Liver (tissue), 9 donors: Measurements from ENCODE around the gene RIT1. TPM values are rescaled to one million over a fixed set of nuclear protein-coding genes. Genes with fewer than 3 reads are reported as not detected.

Experiments
- DNase-seq: peaks from one replicate; pipeline ENCODE4 v3.0.0-alpha.2; 2017; ENCODE audit warnings: low spot score
- H3K27ac ChIP-seq, 2 donors: one replicate each; pipeline ENCODE4 v1.7.0; 2013; ENCODE audit warnings: inconsistent platforms in 2 of 2, low read length in 2 of 2, control low read depth in 1 of 2, low read depth in 1 of 2, mild to moderate bottlenecking in 1 of 2
- H3K27me3 ChIP-seq, 4 donors: one replicate each; pipeline versions ENCODE4 v1.6.1 to v1.7.0; 2013; ENCODE audit warnings: low read length in 3 of 4, inconsistent platforms in 1 of 4, mild to moderate bottlenecking in 1 of 4, moderate library complexity in 1 of 4; ENCODE audit not compliant: control insufficient read depth in 4 of 4, insufficient read depth in 4 of 4
- H3K36me3 ChIP-seq, 4 donors: one replicate each; pipeline versions ENCODE4 v1.6.1 to v1.7.0; 2013; ENCODE audit warnings: low read length in 3 of 4, mild to moderate bottlenecking in 3 of 4, low read depth in 1 of 4, moderate library complexity in 1 of 4; ENCODE audit not compliant: control insufficient read depth in 4 of 4, insufficient read depth in 3 of 4
- H3K4me1 ChIP-seq, 4 donors: one replicate each; pipeline versions ENCODE4 v1.6.1 to v1.7.0; 2013; ENCODE audit warnings: low read length in 3 of 4, mild to moderate bottlenecking in 3 of 4, moderate library complexity in 1 of 4; ENCODE audit not compliant: control insufficient read depth in 4 of 4, insufficient read depth in 4 of 4
- H3K4me3 ChIP-seq, 3 donors: one replicate each; pipeline versions ENCODE4 v1.6.1 to v1.7.0; 2013; ENCODE audit warnings: low read length in 3 of 3, control low read depth in 1 of 3, low read depth in 1 of 3, mild to moderate bottlenecking in 1 of 3
- H3K9ac ChIP-seq, 2 donors: one replicate each; pipeline ENCODE4 v1.7.0; 2013; ENCODE audit warnings: low read length in 2 of 2, mild to moderate bottlenecking in 2 of 2, moderate library complexity in 2 of 2, control low read depth in 1 of 2, low read depth in 1 of 2
- H3K9me3 ChIP-seq, 4 donors: one replicate each; pipeline versions ENCODE4 v1.6.1 to v1.7.0; 2013; ENCODE audit warnings: low read length in 3 of 4; ENCODE audit not compliant: control insufficient read depth in 4 of 4
- ATF3 ChIP-seq: IDR thresholded peaks from 2 replicates; pipeline ENCODE4 v1.6.1; 2016; ENCODE audit warnings: antibody characterized with exemption
- EGR1 ChIP-seq, 2 donors: IDR thresholded peaks; 2 replicates each; pipeline ENCODE4 v1.6.1; 2016 to 2018; ENCODE audit warnings: antibody characterized with exemption in 2 of 2, low read depth in 2 of 2
- FOXA1 ChIP-seq: IDR thresholded peaks from 2 replicates; pipeline ENCODE4 v1.6.1; 2016; ENCODE audit warnings: antibody characterized with exemption
- FOXA2 ChIP-seq: IDR thresholded peaks from 2 replicates; pipeline ENCODE4 v1.6.1; 2016; ENCODE audit warnings: antibody characterized with exemption
- GABPA ChIP-seq, 2 donors: IDR thresholded peaks in 1 of 2; conservative IDR thresholded peaks in 1 of 2; 2 replicates each; pipeline ENCODE4 v1.6.1; 2016; ENCODE audit warnings: antibody characterized with exemption in 2 of 2, mild to moderate bottlenecking in 1 of 2, moderate library complexity in 1 of 2
- HNF4G ChIP-seq: IDR thresholded peaks from 2 replicates; pipeline ENCODE4 v1.6.1; 2016; ENCODE audit warnings: antibody characterized with exemption
- NR2F2 ChIP-seq: IDR thresholded peaks from 2 replicates; pipeline ENCODE4 v1.6.1; 2016; ENCODE audit warnings: antibody characterized with exemption
- RAD21 ChIP-seq, 2 donors: IDR thresholded peaks; 2 replicates each; pipeline ENCODE4 v1.6.1; 2016; ENCODE audit warnings: antibody characterized with exemption in 2 of 2, mild to moderate bottlenecking in 2 of 2
- REST ChIP-seq: IDR thresholded peaks from 2 replicates; pipeline ENCODE4 v1.6.1; 2016; ENCODE audit warnings: antibody characterized with exemption, mild to moderate bottlenecking
- RXRA ChIP-seq, 2 donors: IDR thresholded peaks; 2 replicates each; pipeline ENCODE4 v1.6.1; 2017 to 2018; ENCODE audit warnings: antibody characterized with exemption in 2 of 2, mild to moderate bottlenecking in 1 of 2
- SP1 ChIP-seq: IDR thresholded peaks from 2 replicates; pipeline ENCODE4 v1.6.1; 2018; ENCODE audit warnings: antibody characterized with exemption, mild to moderate bottlenecking
- TAF1 ChIP-seq: conservative IDR thresholded peaks from 2 replicates; pipeline ENCODE4 v1.6.1; 2016; ENCODE audit warnings: antibody characterized with exemption, mild to moderate bottlenecking
- YY1 ChIP-seq: IDR thresholded peaks from 2 replicates; pipeline ENCODE4 v1.6.1; 2016; ENCODE audit warnings: antibody characterized with exemption, mild to moderate bottlenecking
- WGBS: extraction: QIAGEN DNeasy Blood & Tissue Kit; methylation state at CpG from one replicate; pipeline ENCODE4 v1.1.7; 2013; 5-methylcytosine and 5-hydroxymethylcytosine counted together
- polyA plus RNA-seq, 2 donors: library from polyadenylated mRNA; stranded (reverse) in 1 of 2; unstranded in 1 of 2; fragments of 200-250 nt in 1 of 2; fragments of >200 nt in 1 of 2; fragmentation: Nextera tagmentation in 1 of 2; extraction: Ambion mirVana in 1 of 2; gene quantifications; one replicate each; pipeline versions ENCODE4 v1.2.1 to v1.2.3, GENCODE V29; 2013 to 2015
- total RNA-seq, 2 donors: library from RNA; depleted of rRNA; stranded (reverse); fragments of >200 nt; gene quantifications; one replicate each; pipeline ENCODE4 v1.2.3, GENCODE V29; 2014
- TF ChIP-seq, protein P1 (sequence below): IDR thresholded peaks from 2 replicates; pipeline ENCODE4 v1.6.1; 2016; ENCODE audit warnings: antibody characterized with exemption
- TF ChIP-seq, protein P2 (sequence below): IDR thresholded peaks from 2 replicates; pipeline ENCODE4 v1.6.1; 2016; ENCODE audit warnings: antibody characterized with exemption
- TF ChIP-seq, protein P3 (sequence below): fragments of 150-350 bp; IDR thresholded peaks from 2 replicates; pipeline ENCODE4 v1.5.1; 2017; ENCODE audit warnings: improper control_type of control experiment, low read depth, low read length; ENCODE audit not compliant: missing input control
- donor health status: healthy.
- donor health status: healthy.
- donor health status: healthy.
- donor health status: healthy.
- donor health status: healthy.

The RIT1 gene
- total and polyA plus RNA-seq, 4 donors, result 3.1 to 14.3 (median 8.1) TPM

DNA sequence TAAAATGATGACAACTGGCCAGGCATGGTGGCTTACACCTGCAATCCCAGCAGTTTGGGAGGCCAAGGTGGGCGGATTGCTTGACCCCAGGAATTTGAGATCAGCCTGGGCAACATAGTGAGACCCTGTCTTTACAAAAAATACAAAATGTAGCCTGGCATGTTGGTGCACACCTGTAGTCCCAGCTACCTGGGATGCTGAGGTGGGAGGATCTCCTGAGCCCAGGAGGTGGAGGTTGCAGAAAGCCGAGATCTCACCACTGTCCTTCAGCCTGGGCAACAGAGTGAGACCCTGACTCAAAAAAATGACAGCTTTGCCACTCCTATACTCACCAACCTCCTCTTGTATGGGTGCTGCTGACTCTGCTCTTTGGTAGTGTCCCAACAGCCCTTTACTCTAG is 33.2 kb downstream of the RIT1 start (continued):
- TF ChIP-seq, protein P1, sequence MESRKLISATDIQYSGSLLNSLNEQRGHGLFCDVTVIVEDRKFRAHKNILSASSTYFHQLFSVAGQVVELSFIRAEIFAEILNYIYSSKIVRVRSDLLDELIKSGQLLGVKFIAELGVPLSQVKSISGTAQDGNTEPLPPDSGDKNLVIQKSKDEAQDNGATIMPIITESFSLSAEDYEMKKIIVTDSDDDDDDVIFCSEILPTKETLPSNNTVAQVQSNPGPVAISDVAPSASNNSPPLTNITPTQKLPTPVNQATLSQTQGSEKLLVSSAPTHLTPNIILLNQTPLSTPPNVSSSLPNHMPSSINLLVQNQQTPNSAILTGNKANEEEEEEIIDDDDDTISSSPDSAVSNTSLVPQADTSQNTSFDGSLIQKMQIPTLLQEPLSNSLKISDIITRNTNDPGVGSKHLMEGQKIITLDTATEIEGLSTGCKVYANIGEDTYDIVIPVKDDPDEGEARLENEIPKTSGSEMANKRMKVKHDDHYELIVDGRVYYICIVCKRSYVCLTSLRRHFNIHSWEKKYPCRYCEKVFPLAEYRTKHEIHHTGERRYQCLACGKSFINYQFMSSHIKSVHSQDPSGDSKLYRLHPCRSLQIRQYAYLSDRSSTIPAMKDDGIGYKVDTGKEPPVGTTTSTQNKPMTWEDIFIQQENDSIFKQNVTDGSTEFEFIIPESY, result no peak
- TF ChIP-seq HNF4G (no peak), FOXA2 (no peak), TAF1 (no peak), NR2F2 (no peak), EGR1 (IDR thresholded peaks at IDR 0.05; ENCODE audit: low read depth in 2 of 2) (no peak), RXRA (IDR thresholded peaks at IDR 0.05) (no peak), ATF3 (no peak)

DNA sequence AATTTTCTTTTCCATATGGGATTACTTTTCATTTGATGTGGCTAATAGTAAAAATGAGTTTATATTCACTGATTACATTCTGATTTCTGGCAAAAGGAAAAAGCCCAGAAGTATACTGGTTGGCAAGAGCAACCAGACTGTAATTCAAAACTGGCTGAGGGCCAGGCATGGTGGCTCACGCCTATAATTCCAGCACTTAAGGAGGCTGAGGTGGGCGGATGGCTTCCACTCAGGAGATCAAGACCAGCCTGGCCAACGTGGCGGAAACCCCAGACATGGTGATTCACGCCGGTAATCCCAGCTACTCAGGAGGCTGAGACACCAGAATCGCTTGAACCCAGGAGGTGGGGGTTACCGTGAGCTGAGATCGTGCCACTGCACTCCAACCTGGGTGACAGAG is 37.3 kb downstream of the RIT1 start:
- no peak overlapping the region for H3K27ac ChIP-seq
- no peaks in the 10 kb centered on the region for H3K27me3 ChIP-seq
- no peaks in the 10 kb centered on the region for H3K36me3 ChIP-seq
- H3K4me3 ChIP-seq, result no peak overlapping the region
- no peak overlapping the region for H3K9ac ChIP-seq
- no peak for DNase-seq
- 83% methylated on average over 9 of the region's 9 CpGs for WGBS
- no peaks in the 10 kb centered on the region for H3K4me1 ChIP-seq
- TF ChIP-seq, protein P2, sequence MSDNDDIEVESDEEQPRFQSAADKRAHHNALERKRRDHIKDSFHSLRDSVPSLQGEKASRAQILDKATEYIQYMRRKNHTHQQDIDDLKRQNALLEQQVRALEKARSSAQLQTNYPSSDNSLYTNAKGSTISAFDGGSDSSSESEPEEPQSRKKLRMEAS, result no peak
- no peak for TF ChIP-seq TAF1
- TF ChIP-seq GABPA (IDR thresholded peaks at IDR 0.05 in 1 of 2, conservative IDR thresholded peaks at IDR 0.05 in 1 of 2), result no peak
- TF ChIP-seq HNF4G, result no peak
- no peak for TF ChIP-seq EGR1 (IDR thresholded peaks at IDR 0.05; ENCODE audit: low read depth in 2 of 2)
- no peak for TF ChIP-seq FOXA1
- no peak for TF ChIP-seq NR2F2
- no peak for TF ChIP-seq YY1
- no peak for TF ChIP-seq FOXA2
- no peak for TF ChIP-seq SP1
- no peak for TF ChIP-seq RXRA (IDR thresholded peaks at IDR 0.05)
- TF ChIP-seq, protein P3, sequence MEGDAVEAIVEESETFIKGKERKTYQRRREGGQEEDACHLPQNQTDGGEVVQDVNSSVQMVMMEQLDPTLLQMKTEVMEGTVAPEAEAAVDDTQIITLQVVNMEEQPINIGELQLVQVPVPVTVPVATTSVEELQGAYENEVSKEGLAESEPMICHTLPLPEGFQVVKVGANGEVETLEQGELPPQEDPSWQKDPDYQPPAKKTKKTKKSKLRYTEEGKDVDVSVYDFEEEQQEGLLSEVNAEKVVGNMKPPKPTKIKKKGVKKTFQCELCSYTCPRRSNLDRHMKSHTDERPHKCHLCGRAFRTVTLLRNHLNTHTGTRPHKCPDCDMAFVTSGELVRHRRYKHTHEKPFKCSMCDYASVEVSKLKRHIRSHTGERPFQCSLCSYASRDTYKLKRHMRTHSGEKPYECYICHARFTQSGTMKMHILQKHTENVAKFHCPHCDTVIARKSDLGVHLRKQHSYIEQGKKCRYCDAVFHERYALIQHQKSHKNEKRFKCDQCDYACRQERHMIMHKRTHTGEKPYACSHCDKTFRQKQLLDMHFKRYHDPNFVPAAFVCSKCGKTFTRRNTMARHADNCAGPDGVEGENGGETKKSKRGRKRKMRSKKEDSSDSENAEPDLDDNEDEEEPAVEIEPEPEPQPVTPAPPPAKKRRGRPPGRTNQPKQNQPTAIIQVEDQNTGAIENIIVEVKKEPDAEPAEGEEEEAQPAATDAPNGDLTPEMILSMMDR, result no peak
- no peak for TF ChIP-seq REST
- no peak for TF ChIP-seq ATF3
- no peak for TF ChIP-seq RAD21 (IDR thresholded peaks at IDR 0.05)
- no peaks in the 10 kb centered on the region for H3K9me3 ChIP-seq
